ENCODE results near the gene MIAT. TPM values are rescaled to one million over a fixed set of nuclear protein-coding genes. Genes with fewer than 3 reads are reported as not detected.

The MIAT gene
- total and polyA plus RNA-seq, 2 of the 13 experiments (the other 11 are each of a cell fraction or from before 2014, with no cell fraction given): 0.04 TPM; not detected in 1

DNA sequence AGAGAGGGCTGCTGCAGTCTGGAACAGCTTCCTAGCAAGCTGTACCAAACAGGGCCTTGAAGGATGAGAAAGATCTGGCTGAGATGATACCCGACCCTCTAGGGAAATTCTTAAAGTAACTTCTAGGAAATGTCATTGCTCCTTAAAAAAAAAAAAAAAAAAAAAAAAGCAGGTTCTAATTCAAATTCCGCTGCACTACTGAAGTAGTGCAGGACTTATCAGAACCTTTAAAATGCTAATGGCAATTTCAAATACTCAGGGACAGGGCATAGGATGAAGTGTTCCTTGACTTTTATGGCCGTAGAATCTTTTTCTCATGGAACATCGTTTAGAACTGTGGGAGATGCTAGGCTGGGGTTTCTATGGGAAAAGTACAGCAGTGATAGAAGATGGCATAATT is 13.1 kb downstream of the MIAT start:
- ATAC-seq: no peak
- CTCF ChIA-PET (ENCODE audit: low intra/inter-chr PET ratio, low total read pairs): no interaction called here
- TF ChIP-seq, protein P1, sequence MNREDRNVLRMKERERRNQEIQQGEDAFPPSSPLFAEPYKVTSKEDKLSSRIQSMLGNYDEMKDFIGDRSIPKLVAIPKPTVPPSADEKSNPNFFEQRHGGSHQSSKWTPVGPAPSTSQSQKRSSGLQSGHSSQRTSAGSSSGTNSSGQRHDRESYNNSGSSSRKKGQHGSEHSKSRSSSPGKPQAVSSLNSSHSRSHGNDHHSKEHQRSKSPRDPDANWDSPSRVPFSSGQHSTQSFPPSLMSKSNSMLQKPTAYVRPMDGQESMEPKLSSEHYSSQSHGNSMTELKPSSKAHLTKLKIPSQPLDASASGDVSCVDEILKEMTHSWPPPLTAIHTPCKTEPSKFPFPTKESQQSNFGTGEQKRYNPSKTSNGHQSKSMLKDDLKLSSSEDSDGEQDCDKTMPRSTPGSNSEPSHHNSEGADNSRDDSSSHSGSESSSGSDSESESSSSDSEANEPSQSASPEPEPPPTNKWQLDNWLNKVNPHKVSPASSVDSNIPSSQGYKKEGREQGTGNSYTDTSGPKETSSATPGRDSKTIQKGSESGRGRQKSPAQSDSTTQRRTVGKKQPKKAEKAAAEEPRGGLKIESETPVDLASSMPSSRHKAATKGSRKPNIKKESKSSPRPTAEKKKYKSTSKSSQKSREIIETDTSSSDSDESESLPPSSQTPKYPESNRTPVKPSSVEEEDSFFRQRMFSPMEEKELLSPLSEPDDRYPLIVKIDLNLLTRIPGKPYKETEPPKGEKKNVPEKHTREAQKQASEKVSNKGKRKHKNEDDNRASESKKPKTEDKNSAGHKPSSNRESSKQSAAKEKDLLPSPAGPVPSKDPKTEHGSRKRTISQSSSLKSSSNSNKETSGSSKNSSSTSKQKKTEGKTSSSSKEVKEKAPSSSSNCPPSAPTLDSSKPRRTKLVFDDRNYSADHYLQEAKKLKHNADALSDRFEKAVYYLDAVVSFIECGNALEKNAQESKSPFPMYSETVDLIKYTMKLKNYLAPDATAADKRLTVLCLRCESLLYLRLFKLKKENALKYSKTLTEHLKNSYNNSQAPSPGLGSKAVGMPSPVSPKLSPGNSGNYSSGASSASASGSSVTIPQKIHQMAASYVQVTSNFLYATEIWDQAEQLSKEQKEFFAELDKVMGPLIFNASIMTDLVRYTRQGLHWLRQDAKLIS (CRISPR knock-in tag; IDR thresholded peaks at IDR 0.05): no peak
- TF ChIP-seq ZNF550 (CRISPR knock-in tag; IDR thresholded peaks at IDR 0.05; ENCODE audit: borderline replicate concordance) (no peak), TRIM24 (CRISPR knock-in tag; IDR thresholded peaks at IDR 0.05) (no peak), JDP2 (CRISPR knock-in tag; IDR thresholded peaks at IDR 0.05; ENCODE audit: borderline replicate concordance) (no peak), TBL1XR1 (IDR thresholded peaks at IDR 0.05; ENCODE audit: borderline replicate concordance, low read length, partially characterized antibody) (no peak), ZNF180 (CRISPR knock-in tag; IDR thresholded peaks at IDR 0.05; ENCODE audit: borderline replicate concordance, low read depth) (no peak), DR1 (CRISPR knock-in tag; IDR thresholded peaks at IDR 0.05) (no peak)
- TF ChIP-seq, protein P2, sequence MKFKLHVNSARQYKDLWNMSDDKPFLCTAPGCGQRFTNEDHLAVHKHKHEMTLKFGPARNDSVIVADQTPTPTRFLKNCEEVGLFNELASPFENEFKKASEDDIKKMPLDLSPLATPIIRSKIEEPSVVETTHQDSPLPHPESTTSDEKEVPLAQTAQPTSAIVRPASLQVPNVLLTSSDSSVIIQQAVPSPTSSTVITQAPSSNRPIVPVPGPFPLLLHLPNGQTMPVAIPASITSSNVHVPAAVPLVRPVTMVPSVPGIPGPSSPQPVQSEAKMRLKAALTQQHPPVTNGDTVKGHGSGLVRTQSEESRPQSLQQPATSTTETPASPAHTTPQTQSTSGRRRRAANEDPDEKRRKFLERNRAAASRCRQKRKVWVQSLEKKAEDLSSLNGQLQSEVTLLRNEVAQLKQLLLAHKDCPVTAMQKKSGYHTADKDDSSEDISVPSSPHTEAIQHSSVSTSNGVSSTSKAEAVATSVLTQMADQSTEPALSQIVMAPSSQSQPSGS (CRISPR knock-in tag; IDR thresholded peaks at IDR 0.05): no peak

More for the DNA sequence above, 13.1 kb downstream of the MIAT start:
- no TSS peak for BruUV-seq (replicated peaks)
- Histone ChIP-seq H3K79me2 (ENCODE audit: insufficient read depth, low read length) (no peaks in the 10 kb centered on the region), H3K27me3 (ENCODE audit: control insufficient read depth in 1 of 2, insufficient read depth in 2 of 2, low read length in 2 of 2) (peaks cover 0 to 8% of the 10 kb centered on the region in 2 experiments; a peak in 1 of 5 replicates), H3K4me1 (ENCODE audit: insufficient read depth, low read length) (peaks cover 14% of the 10 kb centered on the region), H3K9me3 (ENCODE audit: low read length) (peaks cover 17% of the 10 kb centered on the region), H4K20me1 (ENCODE audit: insufficient read depth, low read length) (no peaks in the 10 kb centered on the region), H3K4me3 (replicated peaks in 1 of 3; ENCODE audit: insufficient read depth in 1 of 3, low read depth in 2 of 3, low read length in 3 of 3) (no peak overlapping the region), H2AFZ (ENCODE audit: low read length) (no peak overlapping the region), H3K36me3 (replicated peaks in 1 of 2; ENCODE audit: control insufficient read depth in 1 of 2, insufficient read depth in 2 of 2, low read length in 2 of 2) (no peaks in the 10 kb centered on the region), H3K9ac (ENCODE audit: insufficient read depth, low read depth, low read length) (no peak overlapping the region), H3K27ac (ENCODE audit: extremely low read length, insufficient read depth, low read length) (no peak overlapping the region), H3K4me2 (ENCODE audit: low read depth, low read length) (no peak overlapping the region)
- DNase-seq (ENCODE audit: low spot score) (no peak), FAIRE-seq (no peak)
- POLR2A ChIA-PET: no interaction called here
- WGBS (ENCODE audit: low lambda C conversion rate): 7% methylated on average over 4 of the region's 4 CpGs
- intact Hi-C loops (cut with micrococcal nuclease; ENCODE audit: unreplicated experiment) (no loop called here), in situ Hi-C loops (cut with HindIII; ENCODE audit: extremely low pct_ligation_motif_present, low pct_unique_long_range_greater_than_20kb) (no loop called here)
